GM21528 (cell line): ENCODE measurements around the gene SH3PXD2B.
"Not testable (repeated sequence)": the region's sequence is repeated elsewhere in the genome, so short reads cannot be mapped to it uniquely, and the experiment has no call there.

Source experiments
- ATAC-seq: cut with Tn5 transposase; IDR thresholded peaks from one replicate; pipeline ENCODE4 v1.9.1; 2021; ENCODE audit warnings: mild to moderate bottlenecking, moderate library complexity; ENCODE audit not compliant: unreplicated experiment, low FRiP score

SH3PXD2B gene

DNA sequence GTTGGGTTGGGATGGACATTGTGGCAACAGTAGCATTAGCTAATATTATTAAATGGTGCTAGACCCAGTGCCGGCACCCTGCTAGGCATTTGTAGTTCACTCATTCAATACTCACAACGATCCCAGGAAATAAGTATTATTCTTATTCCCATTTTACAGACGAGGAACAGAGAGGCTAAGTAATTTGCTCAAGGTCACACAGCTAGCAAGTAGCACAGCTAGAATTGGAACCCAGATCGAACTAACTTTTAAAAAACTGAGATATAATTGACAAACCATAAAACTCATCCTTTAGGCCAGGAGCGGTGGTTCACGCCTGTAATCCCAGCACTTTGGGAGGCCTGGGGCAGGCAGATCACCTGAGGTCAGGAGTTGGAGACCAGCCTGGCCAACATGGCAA lies 79.5 kb downstream of the SH3PXD2B start:
- no peak for ATAC-seq

- no peak for ATAC-seq
Observed at GRCh38 chr5:172373680-172374079, 80.6 kb downstream of the SH3PXD2B start.

DNA sequence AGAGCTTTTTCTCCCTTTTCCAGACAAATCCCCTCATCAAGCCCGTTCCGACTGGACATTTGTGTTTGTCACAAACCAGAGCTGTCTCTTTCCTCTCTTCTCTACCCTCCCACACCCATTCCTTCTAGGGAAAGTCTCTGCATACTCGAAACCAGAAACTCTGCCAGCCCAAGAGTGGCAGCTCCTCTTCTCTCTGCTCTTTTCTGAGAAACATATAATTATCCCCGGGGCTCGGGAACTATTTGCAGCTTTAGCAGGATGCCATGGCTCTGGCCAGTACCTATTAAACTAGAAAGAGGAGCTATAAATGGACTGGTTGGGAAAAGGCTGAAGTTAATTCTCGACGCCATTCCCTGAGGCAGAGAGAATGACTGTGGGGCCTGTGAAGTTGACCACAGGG lies 82.6 kb downstream of the SH3PXD2B start:
- no peak for ATAC-seq

- no peak for ATAC-seq
Observed at GRCh38 chr5:172370648-172371545, 83.4 kb downstream of the SH3PXD2B start.

GRCh38 chr5:172370237-172370640 lies 84.1 kb downstream of the SH3PXD2B start:
- no peak for ATAC-seq

DNA sequence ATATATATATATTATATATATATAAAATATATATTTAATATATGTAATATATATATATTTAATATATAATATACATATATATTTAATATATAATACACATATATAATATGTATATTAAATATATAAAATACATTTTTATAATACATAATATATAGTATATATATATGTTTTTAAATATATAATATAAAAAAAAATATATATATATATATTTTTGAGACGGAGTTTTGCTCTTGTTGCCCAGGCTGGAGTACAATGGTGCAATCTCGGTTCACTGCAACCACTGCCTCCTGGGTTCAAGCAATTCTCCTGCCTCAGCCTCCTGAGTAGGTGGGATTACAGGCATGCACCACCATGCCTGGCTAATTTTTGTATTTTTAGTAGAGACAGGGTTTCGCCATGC lies 85.6 kb downstream of the SH3PXD2B start:
- ATAC-seq = not testable (repeated sequence)

- ATAC-seq = no peak
Observed at GRCh38 chr5:172365948-172366608, 88.2 kb downstream of the SH3PXD2B start.

DNA sequence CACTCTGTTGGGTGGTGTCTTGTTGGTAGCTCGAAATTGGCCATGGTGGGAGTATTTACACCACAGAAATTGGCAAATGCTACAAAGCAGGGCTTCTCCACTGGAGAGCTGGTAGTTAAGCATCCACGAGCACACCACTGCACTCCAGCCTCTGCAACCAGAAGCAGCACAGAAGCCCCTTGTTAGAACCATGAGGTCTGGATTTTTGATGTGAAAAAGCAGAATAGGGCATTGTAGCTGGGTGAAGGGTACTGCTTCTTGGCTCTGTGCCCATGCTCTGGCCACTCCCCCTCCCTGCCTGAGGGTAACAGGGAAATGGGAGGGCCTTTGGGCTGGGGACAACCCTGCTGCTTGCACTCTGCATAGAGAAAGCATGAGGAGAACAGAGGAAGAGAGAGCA lies 89.6 kb downstream of the SH3PXD2B start:
- no peak for ATAC-seq

DNA sequence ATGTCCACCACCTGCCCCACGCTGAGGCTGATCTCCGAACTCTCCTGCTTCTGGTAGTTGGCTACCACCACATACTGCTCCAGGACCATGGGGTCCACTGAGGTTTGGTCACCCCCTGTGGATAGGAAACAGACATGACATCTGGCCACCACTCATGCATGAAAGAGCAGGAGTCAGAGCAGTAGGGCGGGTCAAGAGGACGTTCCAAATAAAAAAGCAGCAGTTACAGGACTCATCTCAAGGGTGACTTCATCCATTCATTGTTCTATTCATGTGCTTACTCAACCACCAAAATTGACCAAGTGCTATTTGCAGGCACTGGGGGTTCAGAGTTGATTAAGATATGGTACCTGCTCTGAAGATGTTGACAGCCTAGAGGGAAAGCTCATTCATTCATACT lies 91.6 kb downstream of the SH3PXD2B start:
- no peak for ATAC-seq

DNA sequence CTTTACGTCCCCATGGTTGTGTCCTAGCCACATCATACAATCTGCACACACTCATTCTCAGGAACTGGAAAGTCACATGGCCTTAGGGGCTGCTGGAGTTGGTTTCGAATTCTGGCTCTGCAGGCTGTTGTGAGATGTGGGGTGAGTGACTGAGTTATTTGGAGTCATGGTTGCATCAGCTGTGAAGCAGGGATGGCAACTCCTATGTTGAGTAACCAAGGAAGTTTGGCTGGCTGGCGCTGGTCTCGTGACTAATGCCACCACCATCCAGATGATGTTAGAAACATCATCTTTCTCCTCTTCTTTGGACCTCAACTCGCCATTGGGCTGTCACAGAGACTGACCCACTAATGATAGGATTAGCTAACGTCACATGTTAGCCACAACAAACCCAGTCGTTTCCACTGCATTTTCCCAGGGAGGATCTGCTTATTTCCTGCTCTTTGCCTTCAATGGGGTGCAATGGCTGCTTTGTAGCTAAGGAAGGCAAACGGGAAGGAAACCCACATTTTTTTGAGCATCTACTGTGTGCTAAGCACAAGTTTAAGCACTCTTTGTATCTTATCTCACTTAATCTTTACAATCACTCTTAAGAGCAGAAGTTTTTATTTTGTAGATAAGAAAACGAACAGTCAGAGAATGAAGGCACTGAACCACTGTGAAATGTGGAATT lies 92.6 kb downstream of the SH3PXD2B start:
- ATAC-seq = no peak

DNA sequence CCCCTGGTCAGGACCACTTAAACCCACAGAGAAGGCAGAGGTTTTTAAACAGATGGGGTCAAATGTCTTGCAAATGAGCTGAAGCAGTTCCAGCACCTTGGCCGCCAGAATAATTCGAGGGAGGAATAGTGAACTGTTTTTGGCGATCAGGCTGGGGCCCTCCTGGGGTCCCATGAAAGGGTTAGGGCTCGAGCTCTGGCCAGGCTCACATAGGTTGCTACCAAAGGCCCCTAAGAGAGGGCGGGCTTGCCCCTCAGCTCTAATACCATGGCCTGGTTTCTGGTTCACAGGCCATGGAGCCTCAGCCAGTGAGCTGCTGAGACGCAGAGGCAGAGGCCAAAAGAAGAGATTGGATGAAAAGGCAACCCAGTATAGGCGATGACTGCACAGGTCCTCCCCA lies 96.0 kb downstream of the SH3PXD2B start:
- ATAC-seq = no peak

DNA sequence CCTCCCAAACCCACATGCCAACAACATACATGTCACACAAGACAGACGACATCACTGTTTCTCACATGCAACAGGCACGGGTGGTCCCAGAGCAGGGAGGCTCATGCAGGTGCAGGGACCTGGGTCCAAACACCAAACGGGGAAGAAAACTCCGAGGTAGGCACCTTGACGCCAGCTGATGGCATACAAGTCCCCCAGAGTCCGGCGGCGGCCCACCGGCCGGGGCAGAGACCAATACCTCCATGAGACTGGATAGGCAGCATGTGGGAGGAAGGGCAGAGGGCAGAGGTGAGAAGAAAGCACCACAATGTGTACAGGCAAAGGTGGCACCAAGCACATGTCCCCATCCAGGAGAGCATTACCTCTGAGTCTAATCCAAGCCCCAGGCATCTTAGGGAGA lies 97.8 kb downstream of the SH3PXD2B start:
- ATAC-seq = no peak

DNA sequence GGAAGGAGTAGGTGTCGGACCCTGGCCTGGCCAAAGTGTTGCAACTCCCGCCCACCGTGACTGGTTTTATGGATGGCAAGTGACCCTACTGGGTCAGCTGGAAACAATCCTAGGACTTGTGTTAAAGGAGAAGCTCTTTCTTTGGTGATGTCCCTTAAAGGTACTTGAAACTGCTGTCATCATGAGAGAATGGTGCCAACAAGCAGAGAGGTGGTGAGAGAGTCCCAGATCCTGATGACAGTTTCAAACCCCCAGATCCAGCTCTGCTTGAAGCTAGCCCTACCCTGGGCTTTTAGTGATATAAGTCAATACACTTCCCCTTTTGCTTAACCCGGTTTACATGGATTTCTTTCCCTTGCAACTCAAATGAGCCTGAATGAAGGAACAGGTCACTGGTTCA lies 98.3 kb downstream of the SH3PXD2B start:
- ATAC-seq = no peak

DNA sequence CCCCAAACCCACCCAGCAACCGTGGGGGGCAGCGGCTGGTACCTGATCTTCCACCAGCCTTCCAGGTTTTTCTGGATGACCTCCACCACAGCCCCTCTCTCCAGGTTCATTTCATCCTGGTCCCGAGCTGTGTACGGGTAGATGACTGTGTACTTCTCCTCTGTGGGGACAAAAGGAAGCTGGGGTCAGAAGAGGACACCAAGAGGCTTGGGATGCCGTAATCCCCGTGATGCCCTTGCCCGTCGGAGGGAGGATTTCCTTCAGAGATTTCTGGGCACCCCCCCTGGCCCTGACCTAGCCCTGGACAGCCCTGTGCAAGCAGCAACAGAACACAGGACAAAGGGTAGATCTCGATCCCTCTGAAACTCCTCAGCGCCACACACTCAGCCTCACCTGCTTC lies 100.5 kb downstream of the SH3PXD2B start:
- no peak for ATAC-seq

DNA sequence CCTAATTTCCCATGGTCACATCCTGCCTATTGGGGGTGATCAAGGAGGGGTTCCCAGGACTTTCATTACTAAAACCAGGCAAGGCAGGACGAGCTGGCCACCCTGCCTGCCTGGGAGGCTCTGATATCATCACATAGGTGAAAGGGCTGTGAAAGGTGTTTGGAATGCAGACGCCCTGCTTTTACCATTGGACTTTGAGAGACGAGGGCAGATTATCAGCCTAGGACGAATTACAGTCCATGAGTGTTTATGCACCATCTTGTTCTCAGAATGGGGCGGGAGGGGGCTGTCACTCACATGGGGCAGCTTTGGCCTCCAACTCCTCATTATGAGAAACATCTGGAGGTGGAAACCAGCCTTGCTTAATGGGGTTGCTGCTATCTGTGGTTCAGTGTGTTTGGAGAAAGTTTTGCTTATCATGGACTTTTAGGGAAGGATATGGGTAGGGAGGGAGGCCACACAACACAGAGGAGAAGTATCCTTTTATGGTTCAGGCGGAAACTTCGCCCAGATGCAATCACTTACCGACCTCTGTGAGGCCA lies 101.0 kb downstream of the SH3PXD2B start:
- no peak for ATAC-seq

DNA sequence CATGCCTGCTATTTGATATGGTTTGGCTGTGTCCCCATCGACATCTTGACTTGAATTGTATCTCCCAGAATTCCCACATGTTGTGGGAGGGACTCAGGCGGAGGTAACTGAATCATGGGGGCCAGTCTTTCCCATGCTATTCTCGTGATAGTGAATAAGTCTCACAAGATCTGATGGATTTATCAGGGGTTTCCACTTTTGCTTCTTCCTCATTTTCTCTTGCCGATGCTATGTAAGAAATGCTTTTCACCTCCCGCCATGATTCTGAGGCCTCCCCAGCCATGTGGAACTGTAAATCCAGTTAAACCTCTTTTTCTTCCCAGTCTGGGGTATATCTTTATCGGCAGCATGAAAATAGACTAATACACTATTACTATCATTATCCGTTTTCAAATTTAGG lies 101.8 kb downstream of the SH3PXD2B start:
- not testable (repeated sequence) for ATAC-seq

DNA sequence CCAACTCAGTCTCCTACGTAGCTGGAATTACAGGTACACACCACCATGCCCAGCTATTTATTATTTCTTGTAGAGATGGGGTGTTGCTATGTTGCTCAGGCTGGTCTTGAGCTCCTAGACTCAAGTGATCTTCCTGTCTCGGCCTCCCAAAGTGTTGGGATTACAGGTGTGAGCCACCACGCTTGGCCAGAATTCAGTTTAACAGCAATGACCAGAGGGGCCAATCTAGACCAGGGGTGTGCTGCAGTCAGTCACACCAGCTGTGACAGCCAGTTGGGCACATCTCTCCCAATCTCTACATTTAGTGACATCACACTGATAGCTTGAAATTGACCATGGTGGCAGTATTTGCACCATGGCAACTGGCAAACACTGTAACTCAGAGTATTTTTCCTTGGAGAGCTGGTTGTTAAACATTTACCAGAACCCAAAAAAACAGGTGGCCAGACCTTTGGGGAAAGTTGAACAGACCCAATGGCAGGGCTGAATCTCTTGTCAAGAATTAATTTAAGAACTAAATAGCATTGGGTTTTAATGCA lies 103.0 kb downstream of the SH3PXD2B start:
- no peak for ATAC-seq

GRCh38 chr5:172350212-172351181 lies 103.8 kb downstream of the SH3PXD2B start:
- no peak for ATAC-seq

DNA sequence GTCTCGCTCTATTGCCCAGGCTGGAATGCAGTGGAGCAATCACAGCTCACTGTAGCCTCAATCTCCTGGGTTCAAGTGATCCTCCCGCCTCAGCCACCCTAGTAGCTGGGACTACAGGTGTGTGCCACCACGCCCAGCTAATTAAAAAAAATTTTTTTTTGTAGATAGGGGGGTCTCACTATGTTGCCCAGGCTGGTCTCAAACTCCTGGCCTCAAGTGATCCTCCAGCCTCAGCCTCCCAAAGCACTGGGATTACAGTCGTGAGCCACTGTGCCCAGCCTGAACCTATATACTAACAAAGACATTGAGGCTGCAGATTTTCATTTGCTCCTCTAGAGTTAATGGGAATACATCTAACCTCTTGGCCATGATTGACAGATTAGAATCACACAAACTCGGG lies 105.6 kb downstream of the SH3PXD2B start:
- ATAC-seq = not testable (repeated sequence)

- ATAC-seq = no peak
Observed at GRCh38 chr5:172348084-172348483, 106.2 kb downstream of the SH3PXD2B start.
